Keratinocyte (primary cell): ENCODE data around the gene ANKMY1. TPM values are rescaled to one million over a fixed set of nuclear protein-coding genes. Genes with fewer than 3 reads are reported as not detected.

ENCODE experiments used
- DNase-seq: peaks from one replicate; pipeline ENCODE4 v3.0.0-alpha.2; 2011; ENCODE audit warnings: low read depth, missing footprints, low spot score
- FAIRE-seq: peaks from 2 replicates; lab custom pipeline; 2011; peaks lifted over from hg19 to GRCh38; lab: Jason Lieb, UNC
- H2AFZ ChIP-seq: 2 replicates; pipeline ENCODE4 v1.6.0; 2012; ENCODE audit warnings: low read length, control low read depth, inconsistent platforms; ENCODE audit not compliant: control insufficient read depth
- H3K27ac ChIP-seq: 2 replicates; pipeline ENCODE4 v1.5.1; 2011; ENCODE audit warnings: low read length; ENCODE audit not compliant: control insufficient read depth, insufficient read depth
- H3K27me3 ChIP-seq: 3 replicates; pipeline ENCODE4 v1.6.0; 2011; ENCODE audit warnings: low read length; ENCODE audit not compliant: control insufficient read depth, insufficient read depth; ENCODE audit errors: extremely low read depth
- H3K36me3 ChIP-seq, 2 experiments: 2 replicates in 1 of 2; 3 replicates in 1 of 2; pipeline ENCODE4 v1.5.1; 2011; ENCODE audit warnings: low read length in 2 of 2, mild to moderate bottlenecking in 1 of 2; ENCODE audit not compliant: control insufficient read depth in 2 of 2, insufficient read depth in 2 of 2; ENCODE audit errors: extremely low read depth in 1 of 2
- H3K4me1 ChIP-seq: 3 replicates; pipeline ENCODE4 v1.5.1; 2011; ENCODE audit warnings: low read length; ENCODE audit not compliant: control insufficient read depth, insufficient read depth; ENCODE audit errors: extremely low read depth
- H3K4me2 ChIP-seq: 3 replicates; pipeline ENCODE4 v1.6.0; 2011; ENCODE audit warnings: low read depth, low read length; ENCODE audit not compliant: control insufficient read depth, insufficient read depth; ENCODE audit errors: extremely low read depth
- H3K4me3 ChIP-seq, 3 experiments: fragments of 200-600 bp in 1 of 3; sonication (generic) in 1 of 3; 2 replicates in 2 of 3; 3 replicates in 1 of 3; pipeline ENCODE4 v1.5.1; 2011 to 2016; ENCODE audit warnings: low read length in 3 of 3, mild to moderate bottlenecking in 3 of 3, control low read depth in 2 of 3, inconsistent platforms in 1 of 3, low read depth in 1 of 3, mixed read lengths in 1 of 3, mixed run types in 1 of 3, moderate library complexity in 1 of 3; ENCODE audit not compliant: control insufficient read depth in 2 of 3, insufficient read depth in 2 of 3; ENCODE audit errors: extremely low read depth in 1 of 3
- H3K79me2 ChIP-seq: 2 replicates; pipeline ENCODE4 v1.6.0; 2012; ENCODE audit warnings: low read length; ENCODE audit not compliant: control insufficient read depth, insufficient read depth
- H3K9ac ChIP-seq: 3 replicates; pipeline ENCODE4 v1.6.0; 2011; ENCODE audit warnings: low read length; ENCODE audit not compliant: control insufficient read depth, insufficient read depth; ENCODE audit errors: extremely low read depth
- H3K9me1 ChIP-seq: 3 replicates; pipeline ENCODE4 v1.6.0; 2011; ENCODE audit warnings: low read length; ENCODE audit not compliant: control insufficient read depth, insufficient read depth; ENCODE audit errors: extremely low read depth
- H3K9me3 ChIP-seq: 2 replicates; pipeline ENCODE4 v1.5.1; 2012; ENCODE audit warnings: low read depth, low read length; ENCODE audit not compliant: control insufficient read depth
- H4K20me1 ChIP-seq: 3 replicates; pipeline ENCODE4 v1.6.0; 2011; ENCODE audit warnings: low read length; ENCODE audit not compliant: control insufficient read depth, insufficient read depth; ENCODE audit errors: extremely low read depth
- EZH2 ChIP-seq: IDR thresholded peaks from one replicate; pipeline ENCODE4 v1.6.1; 2012; ENCODE audit warnings: inconsistent platforms, mild to moderate bottlenecking, low read length, moderate library complexity
- dilution Hi-C: fragments of 300-500 bp; cut with MboI; formaldehyde crosslinking; loops from one replicate; pipeline ENCODE4 v1.7.0; 2020; ENCODE audit warnings: low sequenced_read_pairs; ENCODE audit not compliant: extremely low pct_ligation_motif_present
- polyA plus RNA-seq, 5 experiments: library from polyadenylated mRNA; depleted of rRNA in 3 of 5; stranded (reverse) in 3 of 5; stranded (forward) in 1 of 5; unstranded in 1 of 5; fragments of >200 nt; gene quantifications; 1 replicate in 1 of 5; 2 replicates in 3 of 5; 3 replicates in 1 of 5; pipeline versions ENCODE4 v1.2.1 to v1.2.3, GENCODE V29; 2011 to 2012; ENCODE audit warnings: missing spikeins in 2 of 5, low read depth in 1 of 5, low replicate concordance in 1 of 5
- TF ChIP-seq, protein P1 (sequence below), 3 experiments: IDR thresholded peaks in 1 of 3; conservative IDR thresholded peaks in 1 of 3; optimal IDR thresholded peaks in 1 of 3; 2 replicates in 2 of 3; 3 replicates in 1 of 3; pipeline versions ENCODE3 to v1.5.1; 2011; ENCODE audit warnings: low read length in 3 of 3, mild to moderate bottlenecking in 3 of 3, moderate library complexity in 2 of 3, control low read depth in 1 of 3, inconsistent platforms in 1 of 3; ENCODE audit not compliant: insufficient read depth in 2 of 3; ENCODE audit errors: extremely low read depth in 1 of 3

The ANKMY1 gene
- polyA plus RNA-seq, 1 donor (not counting 4 experiments of a cell fraction or from before 2014, with no cell fraction given), result 3.3 TPM

DNA sequence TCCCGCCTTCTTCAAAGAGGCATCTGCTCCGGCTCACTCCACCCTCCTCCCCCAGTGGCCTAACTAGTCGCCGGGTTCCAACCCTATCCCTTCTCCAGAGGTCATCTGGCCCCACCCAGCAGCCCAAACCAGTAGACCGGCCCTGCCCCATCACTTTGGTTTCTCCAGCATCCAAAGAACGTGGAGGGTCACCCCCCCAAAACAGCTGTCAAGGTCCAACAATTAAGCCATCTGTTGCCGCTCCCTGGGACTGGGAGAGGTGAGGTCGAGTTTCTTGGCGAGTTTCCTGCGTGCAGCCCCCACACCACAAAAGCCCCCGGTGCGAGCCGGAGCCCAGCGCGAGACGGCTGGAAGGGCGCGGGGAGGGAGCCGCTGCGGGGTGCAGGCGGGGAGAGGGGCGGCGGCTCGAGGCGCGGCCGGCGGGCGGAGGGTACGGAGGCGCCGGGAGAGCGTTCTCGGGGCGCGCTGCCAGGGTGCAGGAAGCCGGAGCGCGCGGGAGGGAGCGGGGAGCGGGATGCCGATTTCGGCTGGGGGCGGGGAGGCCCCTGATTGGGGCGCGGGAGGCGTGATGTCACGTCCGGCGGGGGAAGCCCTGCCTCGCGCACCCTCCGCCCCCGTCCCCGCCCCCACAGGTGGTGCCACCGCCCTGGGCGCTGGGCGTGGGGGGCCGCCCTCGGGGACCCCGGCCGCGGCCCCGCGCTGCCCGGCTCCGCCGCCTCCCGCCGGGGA is 122.9 kb downstream of the ANKMY1 start:
- H3K9ac ChIP-seq, result peak overlapping the region; percentile 89
- TF ChIP-seq, protein P1, sequence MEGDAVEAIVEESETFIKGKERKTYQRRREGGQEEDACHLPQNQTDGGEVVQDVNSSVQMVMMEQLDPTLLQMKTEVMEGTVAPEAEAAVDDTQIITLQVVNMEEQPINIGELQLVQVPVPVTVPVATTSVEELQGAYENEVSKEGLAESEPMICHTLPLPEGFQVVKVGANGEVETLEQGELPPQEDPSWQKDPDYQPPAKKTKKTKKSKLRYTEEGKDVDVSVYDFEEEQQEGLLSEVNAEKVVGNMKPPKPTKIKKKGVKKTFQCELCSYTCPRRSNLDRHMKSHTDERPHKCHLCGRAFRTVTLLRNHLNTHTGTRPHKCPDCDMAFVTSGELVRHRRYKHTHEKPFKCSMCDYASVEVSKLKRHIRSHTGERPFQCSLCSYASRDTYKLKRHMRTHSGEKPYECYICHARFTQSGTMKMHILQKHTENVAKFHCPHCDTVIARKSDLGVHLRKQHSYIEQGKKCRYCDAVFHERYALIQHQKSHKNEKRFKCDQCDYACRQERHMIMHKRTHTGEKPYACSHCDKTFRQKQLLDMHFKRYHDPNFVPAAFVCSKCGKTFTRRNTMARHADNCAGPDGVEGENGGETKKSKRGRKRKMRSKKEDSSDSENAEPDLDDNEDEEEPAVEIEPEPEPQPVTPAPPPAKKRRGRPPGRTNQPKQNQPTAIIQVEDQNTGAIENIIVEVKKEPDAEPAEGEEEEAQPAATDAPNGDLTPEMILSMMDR (optimal IDR thresholded peaks at IDR 0.05 in 1 of 3, IDR thresholded peaks at IDR 0.05 in 1 of 3, conservative IDR thresholded peaks at IDR 0.05 in 1 of 3; ENCODE audit: extremely low read depth in 1 of 3, insufficient read depth in 2 of 3, low read length in 3 of 3), result no peak
- no peak for TF ChIP-seq EZH2
- no peaks in the 10 kb centered on the region for H3K27me3 ChIP-seq
- DNase-seq (no peak), FAIRE-seq (no peak)
- H3K27ac ChIP-seq, result peak overlapping the region; percentile 95
- peaks cover 34% of the 10 kb centered on the region for H3K4me1 ChIP-seq
- peak overlapping the region; percentile 91 for H3K4me2 ChIP-seq
- no peaks in the 10 kb centered on the region for H3K9me1 ChIP-seq
- H4K20me1 ChIP-seq, result peaks cover 13% of the 10 kb centered on the region
- H3K4me3 ChIP-seq, result peak overlapping the region; percentile 69 to 87 (median 83)
- peaks cover 39% of the 10 kb centered on the region for H3K79me2 ChIP-seq
- no peak overlapping the region for H2AFZ ChIP-seq
- H3K36me3 ChIP-seq, result peaks cover 0 to 2% of the 10 kb centered on the region in 2 experiments
- dilution Hi-C loops, result no loop called here
- H3K9me3 ChIP-seq, result no peaks in the 10 kb centered on the region

DNA sequence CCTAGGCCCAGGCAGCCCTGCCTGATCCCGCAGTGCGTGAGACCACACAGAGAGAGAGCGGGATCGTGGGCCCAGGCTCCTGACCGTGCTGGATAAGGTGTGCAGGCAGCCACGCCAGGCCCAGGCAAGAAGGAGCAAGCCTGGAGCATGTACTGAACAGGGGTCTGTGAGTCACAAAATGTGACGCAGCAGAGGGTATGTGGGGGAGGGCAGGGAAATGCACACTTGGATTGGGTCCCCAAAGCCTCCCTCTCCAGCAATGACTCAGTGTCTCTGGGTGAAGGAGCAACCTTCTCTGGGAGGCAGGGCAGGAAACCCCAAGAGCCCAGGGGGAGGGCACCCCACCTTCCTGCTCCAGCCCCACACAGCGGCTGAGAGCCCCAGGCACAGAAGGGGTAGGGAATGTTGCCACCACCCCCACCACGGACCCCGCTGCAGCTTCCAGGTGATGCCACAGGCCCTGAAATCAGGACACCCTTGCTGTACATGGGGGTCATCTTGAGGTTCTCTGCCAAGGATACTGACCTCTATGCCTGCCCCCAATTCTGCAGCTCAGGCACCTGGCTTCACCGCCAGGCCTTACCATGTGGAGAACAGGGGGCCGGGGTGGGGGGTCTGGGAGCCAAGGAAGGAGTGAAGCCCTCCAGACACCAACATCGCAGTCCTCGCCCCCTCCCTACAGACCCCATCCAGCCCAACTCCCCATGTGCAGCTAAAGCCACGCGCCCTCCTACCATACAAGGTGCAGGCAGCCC is 123.6 kb downstream of the ANKMY1 start:
- peaks cover 9% of the 10 kb centered on the region for H4K20me1 ChIP-seq
- H3K9ac ChIP-seq, result peak overlapping the region; percentile 89
- FAIRE-seq (peak; percentile 99), DNase-seq (peak; percentile 97)
- dilution Hi-C loops, result no loop called here
- H2AFZ ChIP-seq, result peak overlapping the region; percentile 72
- no peaks in the 10 kb centered on the region for H3K27me3 ChIP-seq
- H3K4me1 ChIP-seq, result peaks cover 32% of the 10 kb centered on the region
- no peaks in the 10 kb centered on the region for H3K9me1 ChIP-seq
- H3K4me3 ChIP-seq, result peak overlapping the region; percentile 69 to 87 (median 83)
- TF ChIP-seq, protein P1 (optimal IDR thresholded peaks at IDR 0.05 in 1 of 3, IDR thresholded peaks at IDR 0.05 in 1 of 3, conservative IDR thresholded peaks at IDR 0.05 in 1 of 3; ENCODE audit: extremely low read depth in 1 of 3, insufficient read depth in 2 of 3, low read length in 3 of 3), result no peak
- no peak for TF ChIP-seq EZH2
- H3K4me2 ChIP-seq, result peak overlapping the region; percentile 91
- H3K79me2 ChIP-seq, result peaks cover 32% of the 10 kb centered on the region
- H3K27ac ChIP-seq, result peak overlapping the region; percentile 95
- no peaks in the 10 kb centered on the region for H3K36me3 ChIP-seq
- no peaks in the 10 kb centered on the region for H3K9me3 ChIP-seq
